22Rv1 (cell line): ENCODE measurements around the gene TKTL1.

Experiments used
- CTCF ChIP-seq: fragments of 450-650 bp; IDR thresholded peaks from 2 replicates; pipeline ENCODE4 v1.5.1; 2017; ENCODE audit warnings: mild to moderate bottlenecking
- ZFX ChIP-seq: fragments of 450-650 bp; IDR thresholded peaks from 2 replicates; pipeline ENCODE4 v1.6.1; 2017; ENCODE audit warnings: antibody characterized with exemption, borderline replicate concordance

GRCh38 chrX:154353172-154353843, 57.7 kb downstream of the TKTL1 start:
- TF ChIP-seq CTCF, result no peak
- no peak for TF ChIP-seq ZFX
